Heart left ventricle (tissue), 16 donors: Measurements from ENCODE around the gene FAM227A. TPM values are rescaled to one million over a fixed set of nuclear protein-coding genes. Genes with fewer than 3 reads are reported as not detected.
A peak's percentile ranks its signal among the peaks of the same experiment; 100 is the strongest.
"Not testable (repeated sequence)": the region's sequence is repeated elsewhere in the genome, so short reads cannot be mapped to it uniquely, and the experiment has no call there.

Source experiments
- ATAC-seq, 4 donors: fragments of 200-7000 bp; cut with Tn5 transposase; one replicate each; pipeline ENCODE4 v1.9.1; 2020 to 2022; ENCODE audit warnings: moderate library complexity in 4 of 4, mild to moderate bottlenecking in 3 of 4, moderate number of reproducible peaks in 1 of 4
- DNase-seq, 5 donors: peaks; one replicate each; pipeline ENCODE4 v3.0.0-alpha.2; 2020
- H3K27ac ChIP-seq, 12 donors: fragments of 200-600 bp; sonication (generic) in 4 of 12; one replicate each; pipeline versions ENCODE4 v1.5.0 to v1.8.0; 2016 to 2022; ENCODE audit warnings: mild to moderate bottlenecking in 2 of 12
- H3K27me3 ChIP-seq, 9 donors: fragments of 200-600 bp; sonication (generic) in 2 of 9; one replicate each; pipeline versions ENCODE4 v1.5.1 to v1.8.0; 2016 to 2022; ENCODE audit warnings: mild to moderate bottlenecking in 3 of 9
- H3K36me3 ChIP-seq, 9 donors: fragments of 200-600 bp; sonication (generic) in 2 of 9; one replicate each; pipeline versions ENCODE4 v1.5.0 to v1.8.0; 2018 to 2022; ENCODE audit warnings: mild to moderate bottlenecking in 2 of 9
- H3K4me1 ChIP-seq, 12 donors: fragments of 200-600 bp; sonication (generic) in 4 of 12; one replicate each; pipeline versions ENCODE4 v1.5.0 to v1.8.0; 2016 to 2022; ENCODE audit warnings: mild to moderate bottlenecking in 3 of 12
- H3K4me3 ChIP-seq, 12 donors: fragments of 200-600 bp; sonication (generic) in 4 of 12; one replicate each; pipeline versions ENCODE4 v1.5.0 to v1.8.0; 2017 to 2022; ENCODE audit warnings: mild to moderate bottlenecking in 9 of 12, moderate library complexity in 4 of 12
- H3K9me3 ChIP-seq, 12 donors: fragments of 200-600 bp; sonication (generic) in 4 of 12; one replicate each; pipeline versions ENCODE4 v1.5.0 to v1.8.0; 2016 to 2022; ENCODE audit warnings: mild to moderate bottlenecking in 1 of 12
- POLR2A ChIP-seq, 2 donors: fragments of 450-650 bp; IDR thresholded peaks; one replicate each; pipeline ENCODE4 v1.6.1; 2017; ENCODE audit warnings: antibody characterized with exemption in 2 of 2, mild to moderate bottlenecking in 2 of 2, moderate library complexity in 2 of 2
- WGBS, 4 donors: extraction: QIAGEN DNeasy Blood & Tissue Kit in 2 of 4; methylation state at CpG; one replicate each; pipeline versions ENCODE4 v1.1.5 to v1.1.7; 2013 to 2018; 5-methylcytosine and 5-hydroxymethylcytosine counted together
- intact Hi-C, 10 donors: fragments of 100-400 bp; cut with DNase I; formaldehyde crosslinking; loops; one replicate each; pipeline versions ENCODE4 v1.11.1 to v1.14.2; 2022
- polyA plus RNA-seq, 2 donors: library from polyadenylated mRNA; stranded (reverse); fragments of 200-250 nt; gene quantifications; one replicate each; pipeline ENCODE4 v1.2.3, GENCODE V29; 2013
- total RNA-seq, 9 donors: library from RNA; depleted of rRNA in 2 of 9; stranded (reverse); fragments of >200 nt in 2 of 9; fragmentation: NEBNext Ultra II Directional in 3 of 9; extraction: Animal tissue kit (Norgen Biotek cat#: 25700) in 3 of 9; gene quantifications; one replicate each; pipeline versions ENCODE4 v1.1.0 to v1.2.4, GENCODE V29; 2016 to 2023
- TF ChIP-seq, protein P1 (sequence below), 12 donors: fragments of 200-600 bp; sonication (generic) in 4 of 12; IDR thresholded peaks; one replicate each; pipeline versions ENCODE4 v1.5.0 to v1.8.0; 2018 to 2022; ENCODE audit warnings: antibody characterized with exemption in 12 of 12, mild to moderate bottlenecking in 5 of 12
- donor health status: ischemic (EF 13 %, LVEDD 7.1; RV severe dilation, severe dysfunction).
- donor health status: healthy with polysubstance abuse.
- donor health status: DM: no; HTN: yes; CAD: no.
- donor health status: DM: no; HTN: no; CAD: no.
- donor health status: ischemic (EF 25% LVEDD 6.9; RV normal size, moderate dysfunction).
- donor health status: ischemic (EF 25% LVEDD 5.7; RV mildly dilated, moderate dysfunction).
- donor health status: healthy.
- donor health status: DM: yes; HTN: yes; CAD: no.
- donor health status: ischemic (EF 35%, LVEDD 5.7; RV mildly dilated, moderate dysfunction).
- donor health status: nonischemic (EF 11% LVEDD 7.7; RV severe dilation, severe dysfunction).
- donor health status: DM: yes; HTN: yes; CAD: no.
- donor health status: PGD.
- donor health status: ischemic (EF 29% LVEDD 5.4; RV normal size, mild dysfunction).
- donor health status: nonischemic (EF 23%, LVEDD 6.1; RV moderate dilation, normal function).

FAM227A gene
- total and polyA plus RNA-seq, 11 donors, result 0.16 to 1.0 (median 0.36) TPM

- Histone ChIP-seq H3K4me3 (no peak overlapping the region), H3K36me3 (no peaks in the 10 kb centered on the region), H3K27me3 (no peaks in the 10 kb centered on the region), H3K27ac (no peak overlapping the region), H3K9me3 (no peaks in the 10 kb centered on the region), H3K4me1 (peaks cover 0 to 17% (median 13%) of the 10 kb centered on the region in 12 donors)
- TF ChIP-seq POLR2A (IDR thresholded peaks at IDR 0.05), result no peak
- TF ChIP-seq, protein P1, sequence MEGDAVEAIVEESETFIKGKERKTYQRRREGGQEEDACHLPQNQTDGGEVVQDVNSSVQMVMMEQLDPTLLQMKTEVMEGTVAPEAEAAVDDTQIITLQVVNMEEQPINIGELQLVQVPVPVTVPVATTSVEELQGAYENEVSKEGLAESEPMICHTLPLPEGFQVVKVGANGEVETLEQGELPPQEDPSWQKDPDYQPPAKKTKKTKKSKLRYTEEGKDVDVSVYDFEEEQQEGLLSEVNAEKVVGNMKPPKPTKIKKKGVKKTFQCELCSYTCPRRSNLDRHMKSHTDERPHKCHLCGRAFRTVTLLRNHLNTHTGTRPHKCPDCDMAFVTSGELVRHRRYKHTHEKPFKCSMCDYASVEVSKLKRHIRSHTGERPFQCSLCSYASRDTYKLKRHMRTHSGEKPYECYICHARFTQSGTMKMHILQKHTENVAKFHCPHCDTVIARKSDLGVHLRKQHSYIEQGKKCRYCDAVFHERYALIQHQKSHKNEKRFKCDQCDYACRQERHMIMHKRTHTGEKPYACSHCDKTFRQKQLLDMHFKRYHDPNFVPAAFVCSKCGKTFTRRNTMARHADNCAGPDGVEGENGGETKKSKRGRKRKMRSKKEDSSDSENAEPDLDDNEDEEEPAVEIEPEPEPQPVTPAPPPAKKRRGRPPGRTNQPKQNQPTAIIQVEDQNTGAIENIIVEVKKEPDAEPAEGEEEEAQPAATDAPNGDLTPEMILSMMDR (IDR thresholded peaks at IDR 0.05), result no peak
- DNase-seq (no peak), ATAC-seq (no peak)
- intact Hi-C loops, result no loop called here
Measured at GRCh38 chr22:38652859-38653258, 3.3 kb downstream of the FAM227A start.

DNA sequence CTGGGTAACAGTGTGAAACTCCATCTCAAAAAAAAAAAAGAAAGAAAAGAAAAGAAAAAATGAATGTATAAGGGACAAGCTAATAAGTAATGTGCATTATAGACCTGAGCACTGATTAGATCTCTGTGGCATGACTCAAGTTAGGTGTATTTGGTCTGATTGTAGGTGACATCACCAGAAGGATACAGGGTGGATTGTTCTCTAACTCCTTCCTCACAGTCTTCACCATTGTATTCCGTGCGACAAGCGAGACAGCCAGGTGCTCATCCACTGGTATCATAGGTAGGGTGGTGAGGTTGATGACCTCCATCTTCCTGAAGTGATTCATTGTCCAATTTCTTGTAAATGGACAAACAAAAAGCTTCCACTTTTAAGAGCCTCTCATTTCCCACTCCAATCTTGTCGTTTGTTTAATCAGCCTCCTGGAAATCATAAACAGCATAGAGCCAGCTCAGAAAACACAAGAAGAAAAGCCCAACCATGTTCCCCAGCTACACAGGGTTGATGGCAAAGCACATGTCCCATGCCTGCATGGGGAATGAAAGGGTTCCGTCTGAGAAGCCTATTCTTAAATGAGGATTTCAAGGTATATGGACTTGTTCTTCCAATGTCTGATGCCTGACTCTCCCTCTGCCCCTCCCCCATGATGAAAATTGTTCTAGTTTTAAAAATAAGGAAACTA is 6.2 kb downstream of the FAM227A start:
- WGBS, 4 donors, result 76 to 84% (median 79%) methylated on average over 5 of the region's 5 CpGs
- Histone ChIP-seq H3K36me3 (no peaks in the 10 kb centered on the region), H3K27ac (no peak overlapping the region), H3K4me1 (no peaks in the 10 kb centered on the region), H3K4me3 (no peak overlapping the region), H3K27me3 (no peaks in the 10 kb centered on the region), H3K9me3 (no peaks in the 10 kb centered on the region)
- ATAC-seq (no peak), DNase-seq (no peak)
- intact Hi-C loops, result no loop called here
- TF ChIP-seq POLR2A (IDR thresholded peaks at IDR 0.05), result no peak
- TF ChIP-seq, protein P1 (IDR thresholded peaks at IDR 0.05), result no peak

DNA sequence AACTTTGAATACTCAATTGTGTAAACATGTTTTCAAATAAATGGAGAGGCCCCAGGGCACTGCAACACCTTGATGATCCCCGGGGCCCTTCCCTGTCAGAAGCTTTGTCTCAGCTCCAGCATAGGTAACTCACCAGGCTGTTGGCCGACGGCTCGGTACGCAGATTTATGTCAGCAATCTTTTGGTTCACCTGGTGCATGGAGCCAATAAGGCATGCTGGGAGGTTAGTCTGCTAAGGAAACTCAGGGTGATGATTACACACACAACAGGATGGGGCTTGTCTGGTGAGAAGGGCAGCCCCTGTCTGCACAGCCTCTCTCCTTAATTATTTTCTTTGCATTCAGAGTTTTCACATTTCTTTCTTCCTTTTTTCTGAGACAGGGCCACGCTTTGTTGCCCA is 10.8 kb downstream of the FAM227A start:
- H3K4me3 ChIP-seq, result no peak overlapping the region
- intact Hi-C loops, result no loop called here
- TF ChIP-seq, protein P1 (IDR thresholded peaks at IDR 0.05), result no peak
- no peak for TF ChIP-seq POLR2A (IDR thresholded peaks at IDR 0.05)
- no peak for ATAC-seq
- H3K27me3 ChIP-seq, result no peaks in the 10 kb centered on the region
- H3K4me1 ChIP-seq, result no peaks in the 10 kb centered on the region
- no peaks in the 10 kb centered on the region for H3K9me3 ChIP-seq
- WGBS, 4 donors, result 89 to 97% (median 96%) methylated on average over 6 of the region's 6 CpGs
- H3K36me3 ChIP-seq, result no peaks in the 10 kb centered on the region
- no peak for DNase-seq
- H3K27ac ChIP-seq, result no peak overlapping the region

DNA sequence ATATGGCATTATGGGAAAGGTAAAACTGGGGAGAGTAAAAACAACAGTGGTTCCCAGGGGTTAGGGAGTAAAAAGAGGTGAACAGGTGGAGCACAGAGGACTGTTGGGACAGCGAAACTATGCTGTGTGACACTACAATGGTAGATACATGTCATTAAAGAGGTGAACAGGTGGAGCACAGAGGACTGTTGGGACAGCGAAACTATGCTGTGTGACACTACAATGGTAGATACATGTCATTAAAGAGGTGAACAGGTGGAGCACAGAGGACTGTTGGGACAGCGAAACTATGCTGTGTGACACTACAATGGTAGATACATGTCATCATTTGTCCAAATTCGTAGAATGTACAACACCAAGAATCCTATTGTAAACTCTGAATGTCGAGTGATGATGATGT is 11.9 kb downstream of the FAM227A start:
- 93 to 99% (median 95%) methylated on average over 5 of the region's 5 CpGs for WGBS, 4 donors
- intact Hi-C loops, H3K36me3 ChIP-seq, H3K27ac ChIP-seq, H3K4me3 ChIP-seq, H3K27me3 ChIP-seq, H3K4me1 ChIP-seq, DNase-seq, H3K9me3 ChIP-seq: not testable (repeated sequence)
- ATAC-seq, result peak in 2 of 4 donors; percentile 78 to 99

DNA sequence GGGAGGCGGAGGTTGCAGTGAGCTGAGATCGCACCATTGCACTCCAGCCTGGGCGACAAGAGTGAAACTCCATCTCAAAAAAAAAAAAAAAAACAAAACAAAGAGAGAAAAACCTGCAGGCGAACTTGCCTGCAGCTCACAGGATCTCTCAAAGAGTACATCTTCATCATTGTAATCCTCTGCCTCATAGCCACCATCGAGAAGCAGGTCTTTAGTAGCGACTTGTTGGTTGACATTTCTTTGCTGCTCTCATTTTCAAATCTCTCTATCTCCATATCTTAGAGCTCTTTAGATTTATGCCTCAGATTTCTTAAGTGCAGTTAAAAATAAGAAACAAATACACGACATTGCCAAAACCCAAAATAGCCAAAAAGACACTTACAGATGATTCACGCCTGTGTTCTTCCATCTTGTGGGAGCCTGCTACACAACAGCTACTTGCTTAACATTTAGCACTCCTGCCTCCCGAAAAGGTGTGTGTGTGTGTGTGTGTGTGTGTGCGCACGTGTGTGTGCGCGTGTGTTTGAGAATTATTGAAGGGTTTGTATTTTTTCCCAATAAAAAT is 14.6 kb downstream of the FAM227A start:
- WGBS, 4 donors, result 94 to 96% (median 94%) methylated on average over 13 of the region's 13 CpGs
- TF ChIP-seq POLR2A (IDR thresholded peaks at IDR 0.05), result no peak
- TF ChIP-seq, protein P1 (IDR thresholded peaks at IDR 0.05), result no peak
- Histone ChIP-seq H3K36me3 (no peaks in the 10 kb centered on the region), H3K27me3 (no peaks in the 10 kb centered on the region), H3K4me3 (no peak overlapping the region), H3K9me3 (no peaks in the 10 kb centered on the region), H3K4me1 (no peaks in the 10 kb centered on the region), H3K27ac (no peak overlapping the region)
- DNase-seq (no peak), ATAC-seq (no peak)
- intact Hi-C loops, result no loop called here
